Astrocyte of the spinal cord (primary cell): ENCODE results near the gene DHRSX.
A peak's percentile ranks its signal among the peaks of the same experiment; 100 is the strongest.

Experiments
- DNase-seq: peaks from one replicate; pipeline ENCODE4 v3.0.0; 2011; ENCODE audit warnings: low read depth, low spot score
- H3K4me3 ChIP-seq: 2 replicates; pipeline ENCODE4 v1.5.1; 2011; ENCODE audit warnings: low read depth, mild to moderate bottlenecking, low read length, moderate library complexity
- CTCF ChIP-seq: IDR thresholded peaks from 2 replicates; pipeline ENCODE4 v1.5.1; 2012; ENCODE audit warnings: low read depth, mild to moderate bottlenecking, low read length, inconsistent platforms
- in situ Hi-C: cut with HindIII; loops from 2 replicates; pipeline ENCODE4 v1.10.0; 2017; ENCODE audit warnings: low sequenced_read_pairs

DHRSX gene

GRCh38 chrX:2342281-2342688 is 158.5 kb downstream of the DHRSX start:
- TF ChIP-seq CTCF: no peak
- H3K4me3 ChIP-seq: no peak overlapping the region
- no peak for DNase-seq
- in situ Hi-C loops: no loop called here

- peak; percentile 28 for DNase-seq
- in situ Hi-C loops: no loop called here
- H3K4me3 ChIP-seq: no peak overlapping the region
- no peak for TF ChIP-seq CTCF
Measured at GRCh38 chrX:2340991-2341390, 159.8 kb downstream of the DHRSX start.

- in situ Hi-C loops: no loop called here
- DNase-seq: peak; percentile 46
Measured at GRCh38 chrX:2336181-2336580, 164.6 kb downstream of the DHRSX start.

GRCh38 chrX:2334237-2334636 is 166.5 kb downstream of the DHRSX start:
- in situ Hi-C loops: no loop called here
- DNase-seq: no peak
- no peak for TF ChIP-seq CTCF
- H3K4me3 ChIP-seq: no peak overlapping the region

More at GRCh38 chrX:2336181-2336580, 164.6 kb downstream of the DHRSX start:
- TF ChIP-seq CTCF: no peak
- H3K4me3 ChIP-seq: no peak overlapping the region

- DNase-seq: no peak
- in situ Hi-C loops: no loop called here
- no peak overlapping the region for H3K4me3 ChIP-seq
- no peak for TF ChIP-seq CTCF
Measured at GRCh38 chrX:2332252-2332651, 168.5 kb downstream of the DHRSX start.

- in situ Hi-C loops: no loop called here
- DNase-seq: no peak
- no peak for TF ChIP-seq CTCF
- no peak overlapping the region for H3K4me3 ChIP-seq
Measured at GRCh38 chrX:2330910-2331309, 169.9 kb downstream of the DHRSX start.

- no peak for DNase-seq
Measured at GRCh38 chrX:2330487-2330886, 170.3 kb downstream of the DHRSX start.

More at GRCh38 chrX:2330487-2330886, 170.3 kb downstream of the DHRSX start:
- in situ Hi-C loops: no loop called here
- TF ChIP-seq CTCF: no peak
- no peak overlapping the region for H3K4me3 ChIP-seq
